Amniotic stem cell (primary cell): ENCODE measurements around the gene BMP15.

ENCODE experiments used
- DNase-seq: peaks from one replicate; lab custom pipeline; 2025; lab: John Stamatoyannopoulos, UW

The BMP15 gene

GRCh38 chrX:50910685-50911176 lies at the start of gene BMP15:
Gene BMP15 (plus strand): TSS chrX:50910735. CDS start chrX:50910784, 49 bp downstream.
- no peak for DNase-seq

- DNase-seq: no peak
These were observed 47.1 kb upstream of the BMP15 start for GRCh38 chrX:50863471-50863870.

- no peak for DNase-seq
These were observed 45.2 kb upstream of the BMP15 start for GRCh38 chrX:50865311-50865710.

- DNase-seq: no peak
These were observed 38.5 kb upstream of the BMP15 start for GRCh38 chrX:50871922-50872453.

- DNase-seq: no peak
These were observed 35.7 kb upstream of the BMP15 start for GRCh38 chrX:50874876-50875275.

GRCh38 chrX:50876551-50876950 lies 34.0 kb upstream of the BMP15 start:
- DNase-seq: no peak

- no peak for DNase-seq
These were observed 33.2 kb upstream of the BMP15 start for GRCh38 chrX:50877310-50877709.

- DNase-seq: no peak
These were observed 29.5 kb upstream of the BMP15 start for GRCh38 chrX:50881028-50881427.

GRCh38 chrX:50888884-50889283 lies 21.7 kb upstream of the BMP15 start:
- no peak for DNase-seq

GRCh38 chrX:50889582-50889981 lies 21.0 kb upstream of the BMP15 start:
- DNase-seq: no peak

- no peak for DNase-seq
These were observed 17.5 kb upstream of the BMP15 start for GRCh38 chrX:50893047-50893446.

GRCh38 chrX:50893466-50893865 lies 17.1 kb upstream of the BMP15 start:
- no peak for DNase-seq

- DNase-seq: no peak
These were observed 5.2 kb upstream of the BMP15 start for GRCh38 chrX:50905334-50905733.

GRCh38 chrX:50913520-50913919 lies 3.0 kb downstream of the BMP15 start:
- no peak for DNase-seq

- no peak for DNase-seq
These were observed 9.6 kb downstream of the BMP15 start for GRCh38 chrX:50920132-50920531.

- DNase-seq: no peak
These were observed 16.6 kb downstream of the BMP15 start for GRCh38 chrX:50927127-50927526.

GRCh38 chrX:50941638-50942037 lies 31.1 kb downstream of the BMP15 start:
- DNase-seq: no peak

- DNase-seq: no peak
These were observed 31.9 kb downstream of the BMP15 start for GRCh38 chrX:50942471-50942870.

GRCh38 chrX:50952406-50952805 lies 41.9 kb downstream of the BMP15 start:
- DNase-seq: no peak

- no peak for DNase-seq
These were observed 43.3 kb downstream of the BMP15 start for GRCh38 chrX:50953832-50954231.

GRCh38 chrX:50962156-50962555 lies 51.6 kb downstream of the BMP15 start:
- no peak for DNase-seq

GRCh38 chrX:50963842-50964241 lies 53.3 kb downstream of the BMP15 start:
- no peak for DNase-seq
